Glutamatergic neuron (in vitro differentiated cells): ENCODE data around the gene FAM53B. TPM values are rescaled to one million over a fixed set of nuclear protein-coding genes. Genes with fewer than 3 reads are reported as not detected.

Source experiments
- DNase-seq: peaks from one replicate; pipeline ENCODE4 v3.0.0; 2022
- H3K27ac Mint-ChIP-seq: one replicate; pipeline ENCODE4 v1.8.0; 2020; ENCODE audit warnings: mild to moderate bottlenecking, mixed read lengths, inconsistent platforms; ENCODE audit not compliant: unreplicated experiment
- H3K27me3 Mint-ChIP-seq: one replicate; pipeline ENCODE4 v1.8.0; 2020; ENCODE audit warnings: mild to moderate bottlenecking, moderate library complexity, mixed read lengths, inconsistent platforms; ENCODE audit not compliant: unreplicated experiment
- H3K36me3 Mint-ChIP-seq: one replicate; pipeline ENCODE4 v1.8.0; 2020; ENCODE audit warnings: mild to moderate bottlenecking, mixed read lengths, inconsistent platforms; ENCODE audit not compliant: unreplicated experiment
- H3K4me1 Mint-ChIP-seq: one replicate; pipeline ENCODE4 v1.8.0; 2020; ENCODE audit warnings: mild to moderate bottlenecking, low read depth, mixed read lengths, inconsistent platforms; ENCODE audit not compliant: unreplicated experiment
- H3K4me3 Mint-ChIP-seq: one replicate; pipeline ENCODE4 v1.8.0; 2020; ENCODE audit warnings: mild to moderate bottlenecking, mixed read lengths, inconsistent platforms; ENCODE audit not compliant: unreplicated experiment
- H3K9me3 Mint-ChIP-seq: one replicate; pipeline ENCODE4 v1.8.0; 2020; ENCODE audit warnings: mild to moderate bottlenecking, moderate library complexity, mixed read lengths, inconsistent platforms; ENCODE audit not compliant: unreplicated experiment
- total RNA-seq: library from RNA; stranded (reverse); fragmentation: NEBNext Ultra II Directional; extraction: Animal tissue kit (Norgen Biotek cat#: 25700); gene quantifications from one replicate; pipeline ENCODE4 v1.2.1, GENCODE V29; 2021; ENCODE audit not compliant: unreplicated experiment
- TF ChIP-seq, protein P1 (sequence below): fragments of 200-600 bp; sonication (generic); IDR thresholded peaks from one replicate; pipeline ENCODE4 v1.5.0; 2021; ENCODE audit not compliant: partially characterized antibody, unreplicated experiment

FAM53B gene
- total RNA-seq, 1 donor from 2014 or later: 30.5 TPM

DNA sequence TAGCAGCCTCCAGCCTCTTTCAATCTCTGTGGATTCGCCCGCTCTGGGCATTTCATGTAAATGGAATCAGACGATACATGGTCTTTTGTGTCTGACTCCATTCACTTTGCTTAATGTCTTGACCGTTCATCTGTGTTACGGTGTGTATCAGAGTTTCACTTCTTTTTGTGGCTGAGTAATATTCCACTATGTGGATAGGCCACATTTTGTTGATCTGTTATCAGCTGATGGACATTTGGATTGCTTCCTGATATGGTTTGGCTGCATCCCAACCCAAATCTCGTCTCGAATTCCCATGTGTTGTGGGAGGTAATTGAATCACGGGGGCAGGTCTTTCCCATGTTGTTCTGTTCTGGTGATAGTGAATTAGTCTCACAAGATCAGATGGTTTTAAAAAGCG is 173.5 kb downstream of the FAM53B start:
- Mint-ChIP-seq H3K27ac (no peak overlapping the region), H3K4me3 (no peak overlapping the region), H3K4me1 (peaks cover 16% of the 10 kb centered on the region), H3K9me3 (peaks cover 4% of the 10 kb centered on the region), H3K27me3 (peaks cover 4% of the 10 kb centered on the region), H3K36me3 (peaks cover 5% of the 10 kb centered on the region)
- TF ChIP-seq, protein P1, sequence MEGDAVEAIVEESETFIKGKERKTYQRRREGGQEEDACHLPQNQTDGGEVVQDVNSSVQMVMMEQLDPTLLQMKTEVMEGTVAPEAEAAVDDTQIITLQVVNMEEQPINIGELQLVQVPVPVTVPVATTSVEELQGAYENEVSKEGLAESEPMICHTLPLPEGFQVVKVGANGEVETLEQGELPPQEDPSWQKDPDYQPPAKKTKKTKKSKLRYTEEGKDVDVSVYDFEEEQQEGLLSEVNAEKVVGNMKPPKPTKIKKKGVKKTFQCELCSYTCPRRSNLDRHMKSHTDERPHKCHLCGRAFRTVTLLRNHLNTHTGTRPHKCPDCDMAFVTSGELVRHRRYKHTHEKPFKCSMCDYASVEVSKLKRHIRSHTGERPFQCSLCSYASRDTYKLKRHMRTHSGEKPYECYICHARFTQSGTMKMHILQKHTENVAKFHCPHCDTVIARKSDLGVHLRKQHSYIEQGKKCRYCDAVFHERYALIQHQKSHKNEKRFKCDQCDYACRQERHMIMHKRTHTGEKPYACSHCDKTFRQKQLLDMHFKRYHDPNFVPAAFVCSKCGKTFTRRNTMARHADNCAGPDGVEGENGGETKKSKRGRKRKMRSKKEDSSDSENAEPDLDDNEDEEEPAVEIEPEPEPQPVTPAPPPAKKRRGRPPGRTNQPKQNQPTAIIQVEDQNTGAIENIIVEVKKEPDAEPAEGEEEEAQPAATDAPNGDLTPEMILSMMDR: no peak
- no peak for DNase-seq

DNA sequence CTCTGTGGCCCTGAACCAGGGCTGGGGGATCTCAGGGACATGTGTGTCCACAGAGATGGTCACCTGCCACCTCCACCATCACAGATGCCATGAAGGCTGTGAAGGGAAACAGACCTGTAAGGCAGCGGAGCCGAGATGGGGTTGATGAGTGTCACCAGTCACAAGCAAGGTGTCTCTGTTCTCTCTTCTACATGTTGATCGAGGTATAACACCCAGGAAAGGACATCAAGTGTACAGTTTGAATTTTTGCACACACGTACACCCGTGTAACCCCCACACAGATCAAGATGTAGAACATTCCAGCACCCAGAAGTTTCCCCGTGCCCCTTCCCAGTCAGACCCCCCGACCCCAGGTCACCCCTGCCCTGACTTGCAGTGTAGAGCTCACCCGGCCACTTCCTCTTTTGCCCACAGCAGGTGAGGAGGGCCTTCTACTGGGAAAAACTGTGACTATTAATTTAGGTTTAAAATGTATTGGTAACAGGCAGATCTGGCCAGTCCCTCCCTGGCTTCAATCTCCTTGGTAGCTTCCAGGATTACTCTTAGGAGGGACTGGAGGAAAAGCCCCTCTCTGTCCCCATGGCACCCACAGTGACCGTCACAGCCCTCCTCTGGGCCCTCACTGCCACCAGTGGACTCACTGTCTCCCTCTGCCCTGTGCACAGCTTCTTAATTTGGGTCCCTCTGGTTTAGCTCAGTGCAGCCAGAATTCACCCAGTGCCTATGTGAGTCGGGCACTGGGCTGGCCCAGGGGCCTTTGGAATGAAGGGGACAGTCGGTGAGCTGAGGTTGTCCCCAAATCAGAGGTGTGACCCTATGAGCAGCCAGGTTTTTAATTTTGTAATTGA is 174.3 kb downstream of the FAM53B start:
- Mint-ChIP-seq H3K4me3 (no peak overlapping the region), H3K9me3 (peaks cover 4% of the 10 kb centered on the region), H3K27me3 (peaks cover 2% of the 10 kb centered on the region), H3K27ac (peak overlapping the region; percentile 84), H3K36me3 (peaks cover 5% of the 10 kb centered on the region), H3K4me1 (peaks cover 15% of the 10 kb centered on the region)
- TF ChIP-seq, protein P1: no peak
- DNase-seq: peak; percentile 4

Other genes starting within 250 kb of the FAM53B start
- 18.4 TPM for gene EEF1AKMT2, start 47.5 kb upstream of the FAM53B start, total RNA-seq
- 14.2 TPM for gene ABRAXAS2, start 57.4 kb upstream of the FAM53B start, total RNA-seq
- 28.9 TPM for gene ZRANB1, start 197.7 kb upstream of the FAM53B start, total RNA-seq